ENCODE results near the gene RNF126.

Gene RNF126

GRCh38 chr19:651114-651818 lies 11.7 kb downstream of the RNF126 start:
- POLR2A ChIA-PET, result no interaction called here
- DNase-seq (ENCODE audit: extremely low spot score), result no peak
- TF ChIP-seq CTCF (IDR thresholded peaks at IDR 0.05; ENCODE audit: control extremely low read depth, extremely low read depth, low read depth, missing control alignments), result no peak
- CTCF ChIA-PET, result no interaction called here

GRCh38 chr19:650121-650520 lies 12.9 kb downstream of the RNF126 start:
- no peak for TF ChIP-seq CTCF (IDR thresholded peaks at IDR 0.05; ENCODE audit: control extremely low read depth, extremely low read depth, low read depth, missing control alignments)
- POLR2A ChIA-PET, result interaction anchor here (0.6 to 0.7 kb wide), 2 partner anchors 16 to 103 kb away, joined by 3 to 8 read pairs; no protein-coding TSS in a partner anchor
- CTCF ChIA-PET, result interaction anchor here (1.0 kb wide), 1 partner anchor 11 kb away, joined by 3 read pairs; no protein-coding TSS in a partner anchor

GRCh38 chr19:648904-649801 lies 13.9 kb downstream of the RNF126 start:
- CTCF ChIA-PET, result interaction anchor here (2.0 kb wide), 1 partner anchor 11 kb away, joined by 4 read pairs; no protein-coding TSS in a partner anchor
- no peak for DNase-seq (ENCODE audit: extremely low spot score)
- TF ChIP-seq CTCF (IDR thresholded peaks at IDR 0.05; ENCODE audit: control extremely low read depth, extremely low read depth, low read depth, missing control alignments), result no peak
- POLR2A ChIA-PET, result no interaction called here

More at GRCh38 chr19:650121-650520, 12.9 kb downstream of the RNF126 start:
- DNase-seq (ENCODE audit: extremely low spot score), result no peak

- no peak for TF ChIP-seq CTCF (IDR thresholded peaks at IDR 0.05; ENCODE audit: control extremely low read depth, extremely low read depth, low read depth, missing control alignments)
- POLR2A ChIA-PET, result no interaction called here
- no peak for DNase-seq (ENCODE audit: extremely low spot score)
- CTCF ChIA-PET, result interaction anchor here (2.0 kb wide), 1 partner anchor 12 kb away, joined by 4 read pairs; no protein-coding TSS in a partner anchor
Observed at GRCh38 chr19:648305-648704, 14.7 kb downstream of the RNF126 start.

GRCh38 chr19:647566-648284 lies 15.3 kb downstream of the RNF126 start:
- no peak for TF ChIP-seq CTCF (IDR thresholded peaks at IDR 0.05; ENCODE audit: control extremely low read depth, extremely low read depth, low read depth, missing control alignments)
- DNase-seq (ENCODE audit: extremely low spot score), result no peak
- POLR2A ChIA-PET, result no interaction called here
- CTCF ChIA-PET, result interaction anchor here (2.0 kb wide), 1 partner anchor 13 kb away, joined by 4 read pairs; no protein-coding TSS in a partner anchor
